Measurements from ENCODE around the gene MAFF.
"Not testable (repeated sequence)": the region's sequence is repeated elsewhere in the genome, so short reads cannot be mapped to it uniquely, and the experiment has no call there.

The MAFF gene

GRCh38 chr22:38177571-38177925, 24.2 kb upstream of the MAFF start:
- not testable (repeated sequence) for DNase-seq (ENCODE audit: low read depth in 2 of 2)

GRCh38 chr22:38177926-38178604, 23.7 kb upstream of the MAFF start:
- no peak for DNase-seq (ENCODE audit: low read depth in 2 of 2)

GRCh38 chr22:38178605-38178937, 23.2 kb upstream of the MAFF start:
- not testable (repeated sequence) for DNase-seq (ENCODE audit: low read depth in 2 of 2)

- no peak for DNase-seq (ENCODE audit: low read depth in 2 of 2)
These were observed 20.8 kb upstream of the MAFF start for GRCh38 chr22:38180841-38181452.

GRCh38 chr22:38181453-38182200, 20.2 kb upstream of the MAFF start, which contains the start of gene PLA2G6:
TSS of gene PLA2G6 (minus strand) at chr22:38181830. CDS start at chr22:38169426, 12,404 bp downstream.
- DNase-seq (ENCODE audit: low read depth in 2 of 2), result peak; percentile 96 to 99

GRCh38 chr22:38184788-38185187, 17.0 kb upstream of the MAFF start:
- DNase-seq (ENCODE audit: low read depth in 2 of 2), result no peak

- DNase-seq (ENCODE audit: low read depth in 2 of 2), result no peak
These were observed 15.4 kb upstream of the MAFF start for GRCh38 chr22:38186429-38186828.

- no peak for DNase-seq (ENCODE audit: low read depth in 2 of 2)
These were observed 14.2 kb upstream of the MAFF start for GRCh38 chr22:38187413-38188212.

- DNase-seq (ENCODE audit: low read depth in 2 of 2), result no peak
These were observed 12.7 kb upstream of the MAFF start for GRCh38 chr22:38189104-38189503.

- no peak for DNase-seq (ENCODE audit: low read depth in 2 of 2)
These were observed 11.2 kb upstream of the MAFF start for GRCh38 chr22:38190581-38190980.

GRCh38 chr22:38191055-38191454, 10.7 kb upstream of the MAFF start:
- no peak for DNase-seq (ENCODE audit: low read depth in 2 of 2)

- no peak for DNase-seq (ENCODE audit: low read depth in 2 of 2)
These were observed 9.9 kb upstream of the MAFF start for GRCh38 chr22:38191731-38192474.

GRCh38 chr22:38192475-38192863, 9.3 kb upstream of the MAFF start:
- no peak for DNase-seq (ENCODE audit: low read depth in 2 of 2)

GRCh38 chr22:38193580-38193979, 8.2 kb upstream of the MAFF start:
- no peak for DNase-seq (ENCODE audit: low read depth in 2 of 2)

GRCh38 chr22:38196791-38197419, 4.9 kb upstream of the MAFF start:
- DNase-seq (ENCODE audit: low read depth in 2 of 2), result no peak

GRCh38 chr22:38199826-38200559, 1.8 kb upstream of the MAFF start:
- DNase-seq (ENCODE audit: low read depth in 2 of 2), result no peak

GRCh38 chr22:38201371-38201710, 453 bp upstream of the MAFF start:
- no peak for DNase-seq (ENCODE audit: low read depth in 2 of 2)

- DNase-seq (ENCODE audit: low read depth in 2 of 2), result peak; percentile 27 to 48
These were observed 769 bp downstream of the MAFF start for GRCh38 chr22:38202437-38203089.

GRCh38 chr22:38203090-38203810, 1.5 kb downstream of the MAFF start:
- DNase-seq (ENCODE audit: low read depth in 2 of 2), result no peak

Data from stimulated activated CD4-positive, alpha-beta T cell treated with anti-CD3 and anti-CD28 coated beads, Interleukin-15, amount 100 ng/mL, for 48 hours (primary cell).